A549 (cell line): ENCODE results near the gene MADCAM1. TPM values are rescaled to one million over a fixed set of nuclear protein-coding genes. Genes with fewer than 3 reads are reported as not detected.
"Not testable (repeated sequence)": the region's sequence is repeated elsewhere in the genome, so short reads cannot be mapped to it uniquely, and the experiment has no call there.

Source experiments
- ATAC-seq, 2 experiments: fragments of 200-7000 bp in 1 of 2; fragments of >200 bp in 1 of 2; cut with Nextera tagmentation in 1 of 2; cut with Tn5 transposase in 1 of 2; 3 replicates each; pipeline versions ENCODE4 v1.8.0 to v1.9.1; 2018 to 2020; ENCODE audit warnings: mild to moderate bottlenecking in 1 of 2, moderate library complexity in 1 of 2
- CTCF ChIA-PET: fragments of 300-600 bp; sonication (Branson Sonifier 250); formaldehyde crosslinking; extraction: SDS; loops from one replicate; lab custom pipeline; 2021; ENCODE audit warnings: antibody characterized with exemption, inconsistent platforms; lab: Yijun Ruan, JAX
- POLR2A ChIA-PET: fragments of 350-600 bp; formaldehyde crosslinking; extraction: SDS; loops from one replicate; lab custom pipeline; 2021; ENCODE audit warnings: antibody characterized with exemption, inconsistent platforms; lab: Yijun Ruan, JAX
- DNase-seq, 2 experiments: peaks; one replicate each; pipeline versions ENCODE4 v3.0.0 to v3.0.0-alpha.2; 2011 to 2016; ENCODE audit warnings: low read depth in 1 of 2, low spot score in 1 of 2
- FAIRE-seq: peaks from 2 replicates; lab custom pipeline; 2011; peaks lifted over from hg19 to GRCh38; lab: Jason Lieb, UNC
- H3K27ac ChIP-seq, 2 experiments: fragments of >200 bp; sonication (Bioruptor Twin); formaldehyde crosslinking; 3 replicates each; pipeline ENCODE4 v1.5.1; 2016 to 2017
- H3K4me1 ChIP-seq: fragments of >200 bp; sonication (Bioruptor Twin); formaldehyde crosslinking; 3 replicates; pipeline ENCODE4 v1.6.1; 2016
- H3K4me2 ChIP-seq: fragments of >200 bp; sonication (Bioruptor Twin); formaldehyde crosslinking; 3 replicates; pipeline ENCODE4 v1.6.1; 2016
- H3K4me3 ChIP-seq: fragments of >200 bp; sonication (Bioruptor Twin); formaldehyde crosslinking; 3 replicates; pipeline ENCODE4 v1.5.1; 2016
- H3K9me3 ChIP-seq: fragments of >200 bp; sonication (Bioruptor Twin); formaldehyde crosslinking; 3 replicates; pipeline ENCODE4 v1.6.1; 2016
- BCL3 ChIP-seq: fragments of >200 bp; sonication (Bioruptor Twin); formaldehyde crosslinking; IDR thresholded peaks from 3 replicates; pipeline ENCODE4 v1.6.1; 2016
- CBX8 ChIP-seq: fragments of 200-600 bp; sonication (generic); IDR thresholded peaks from 2 replicates; pipeline ENCODE4 v1.6.1; 2016
- CHD2 ChIP-seq: fragments of 150-350 bp; IDR thresholded peaks from 2 replicates; pipeline ENCODE4 v1.6.1; 2014; ENCODE audit warnings: low read length; ENCODE audit not compliant: partially characterized antibody
- E2F6 ChIP-seq: IDR thresholded peaks from 2 replicates; pipeline ENCODE4 v1.6.1; 2012; ENCODE audit warnings: low read depth, borderline replicate concordance
- EHF ChIP-seq: fragments of 250-450 bp; sonication (Bioruptor Pico); IDR thresholded peaks from 2 replicates; pipeline ENCODE4 v1.5.0; 2020; ENCODE audit warnings: mild to moderate bottlenecking
- EHMT2 ChIP-seq: fragments of 200-600 bp; sonication (generic); IDR thresholded peaks from 2 replicates; pipeline ENCODE4 v1.6.1; 2016; ENCODE audit warnings: antibody characterized with exemption, low read depth, mild to moderate bottlenecking, moderate library complexity
- ESRRA ChIP-seq: fragments of 150-350 bp; IDR thresholded peaks from 2 replicates; pipeline ENCODE4 v1.6.1; 2014; ENCODE audit warnings: mild to moderate bottlenecking, low read length, borderline replicate concordance
- FOSB ChIP-seq: fragments of 250-450 bp; sonication (Bioruptor Pico); IDR thresholded peaks from 2 replicates; pipeline ENCODE4 v1.5.0; 2020; ENCODE audit warnings: mild to moderate bottlenecking, moderate library complexity
- GATA3 ChIP-seq: IDR thresholded peaks from 2 replicates; pipeline ENCODE4 v1.6.1; 2012; ENCODE audit warnings: borderline replicate concordance
- HES2 ChIP-seq: fragments of >200 bp; sonication (Bioruptor Twin); formaldehyde crosslinking; IDR thresholded peaks from 2 replicates; pipeline ENCODE4 v1.6.1; 2016
- HEYL ChIP-seq: fragments of 250-450 bp; sonication (Bioruptor Pico); IDR thresholded peaks from 2 replicates; pipeline ENCODE4 v1.8.0; 2021; ENCODE audit warnings: mild to moderate bottlenecking, moderate library complexity
- HOXA7 ChIP-seq: fragments of 250-450 bp; sonication (Bioruptor Pico); IDR thresholded peaks from 2 replicates; pipeline ENCODE4 v1.5.0; 2020; ENCODE audit warnings: mild to moderate bottlenecking, moderate library complexity
- HOXB13 ChIP-seq: fragments of 250-450 bp; sonication (Bioruptor Pico); IDR thresholded peaks from 2 replicates; pipeline ENCODE4 v1.5.0; 2020; ENCODE audit warnings: low read depth, mild to moderate bottlenecking, moderate library complexity
- JUN ChIP-seq, 2 experiments: fragments of >200 bp; sonication (Bioruptor Twin); formaldehyde crosslinking; IDR thresholded peaks; 2 replicates in 1 of 2; 3 replicates in 1 of 2; pipeline ENCODE4 v1.6.1; 2016 to 2017
- KDM1A ChIP-seq: fragments of 200-600 bp; sonication (generic); IDR thresholded peaks from 2 replicates; pipeline ENCODE4 v1.6.1; 2016; ENCODE audit warnings: low read depth, mild to moderate bottlenecking
- MAFK ChIP-seq: fragments of 450-650 bp; IDR thresholded peaks from 2 replicates; pipeline ENCODE4 v1.6.1; 2014; ENCODE audit not compliant: partially characterized antibody
- MAZ ChIP-seq: fragments of 150-350 bp; IDR thresholded peaks from 2 replicates; pipeline ENCODE4 v1.6.1; 2014; ENCODE audit warnings: antibody characterized with exemption, low read depth, low read length, borderline replicate concordance
- MYC ChIP-seq: IDR thresholded peaks from 2 replicates; pipeline ENCODE4 v1.6.1; 2012; ENCODE audit warnings: mild to moderate bottlenecking, inconsistent platforms, low read length, improper control_type of control experiment, borderline replicate concordance
- NPAS2 ChIP-seq: fragments of 250-450 bp; sonication (Bioruptor Pico); IDR thresholded peaks from 2 replicates; pipeline ENCODE4 v1.8.0; 2022; ENCODE audit warnings: mild to moderate bottlenecking, moderate library complexity, borderline replicate concordance
- NR3C1 ChIP-seq: fragments of >200 bp; sonication (Bioruptor Twin); formaldehyde crosslinking; IDR thresholded peaks from 3 replicates; pipeline ENCODE4 v1.6.1; 2017
- PHF8 ChIP-seq: fragments of 200-600 bp; sonication (generic); IDR thresholded peaks from 2 replicates; pipeline ENCODE4 v1.6.1; 2016; ENCODE audit warnings: low read depth, mild to moderate bottlenecking, antibody characterized with exemption, moderate library complexity, borderline replicate concordance
- RAD21 ChIP-seq, 2 experiments: fragments of >200 bp in 1 of 2; sonication (Bioruptor Twin) in 1 of 2; formaldehyde crosslinking in 1 of 2; IDR thresholded peaks in 1 of 2; conservative IDR thresholded peaks in 1 of 2; 2 replicates in 1 of 2; 3 replicates in 1 of 2; pipeline ENCODE4 v1.6.1; 2012 to 2018; ENCODE audit warnings: inconsistent platforms in 1 of 2
- REST ChIP-seq: fragments of 200-600 bp; sonication (generic); IDR thresholded peaks from 2 replicates; pipeline ENCODE4 v1.6.1; 2016; ENCODE audit warnings: antibody characterized with exemption, mild to moderate bottlenecking, moderate library complexity
- RFX5 ChIP-seq: fragments of 450-650 bp; IDR thresholded peaks from 2 replicates; pipeline ENCODE4 v1.7.1; 2014; ENCODE audit warnings: antibody characterized with exemption, mild to moderate bottlenecking, moderate library complexity
- ZSCAN20 ChIP-seq: fragments of 250-450 bp; sonication (Bioruptor Pico); IDR thresholded peaks from 2 replicates; pipeline ENCODE4 v1.8.0; 2022; ENCODE audit warnings: mild to moderate bottlenecking, moderate library complexity
- WGBS: methylation state at CpG from one replicate; pipeline ENCODE4 v1.1.6; 2017; ENCODE audit errors: missing lambda C conversion rate; 5-methylcytosine and 5-hydroxymethylcytosine counted together
- polyA plus RNA-seq, 4 experiments: library from polyadenylated mRNA; depleted of rRNA in 3 of 4; stranded (reverse); fragments of >200 nt; fragmentation: RNase III in 1 of 4; extraction: RNeasy Plus Mini Kit Qiagen cat#74134 plus additional on column Dnase treatment in 1 of 4; gene quantifications; 2 replicates in 3 of 4; 3 replicates in 1 of 4; pipeline ENCODE4 v1.2.3, GENCODE V29; 2011 to 2017

Gene MADCAM1
- polyA plus RNA-seq, 2 of the 4 experiments (the other 2 are of a cell fraction), result 0.06 to 0.25 TPM

- CTCF ChIA-PET, result no interaction called here
- no peak overlapping the region for H3K4me2 ChIP-seq
- H3K9me3 ChIP-seq, result no peaks in the 10 kb centered on the region
- POLR2A ChIA-PET, result no interaction called here
- no peak for FAIRE-seq
- no peak for TF ChIP-seq ZSCAN20 (CRISPR knock-in tag)
- no peak for TF ChIP-seq ESRRA
- no peak for TF ChIP-seq HEYL (CRISPR knock-in tag)
- TF ChIP-seq MAZ, result no peak
- no peak for TF ChIP-seq KDM1A
- no peak for TF ChIP-seq BCL3
- TF ChIP-seq EHMT2, result no peak
- TF ChIP-seq FOSB (CRISPR knock-in tag), result no peak
- TF ChIP-seq NPAS2, result no peak
- TF ChIP-seq CBX8, result no peak
- no peak for TF ChIP-seq GATA3
- TF ChIP-seq HOXA7 (CRISPR knock-in tag), result no peak
- TF ChIP-seq JUN (IDR thresholded peaks at IDR 0.05), result no peak
- TF ChIP-seq PHF8, result no peak
- TF ChIP-seq HOXB13, result no peak
- TF ChIP-seq MAFK, result no peak
- no peak for TF ChIP-seq REST
- TF ChIP-seq E2F6, result no peak
- TF ChIP-seq, all 56 proteins: peak for 0
- H3K4me1 ChIP-seq, result no peaks in the 10 kb centered on the region
- DNase-seq (no peak), ATAC-seq (no peak)
- 69% methylated on average over 24 of the region's 31 CpGs for WGBS
- no peak overlapping the region for H3K4me3 ChIP-seq
- H3K27ac ChIP-seq, result no peak overlapping the region
Measured at GRCh38 chr19:447816-448560, 48.3 kb upstream of the MADCAM1 start.

- CTCF ChIA-PET, result no interaction called here
- no peak overlapping the region for H3K27ac ChIP-seq
Measured at GRCh38 chr19:449916-450315, 46.4 kb upstream of the MADCAM1 start.

GRCh38 chr19:450912-451481 is 45.3 kb upstream of the MADCAM1 start:
- DNase-seq, POLR2A ChIA-PET, ATAC-seq, FAIRE-seq, H3K9me3 ChIP-seq, H3K27ac ChIP-seq, H3K4me2 ChIP-seq, H3K4me3 ChIP-seq, H3K4me1 ChIP-seq, CTCF ChIA-PET: not testable (repeated sequence)
- WGBS, result 83% methylated on average over 33 of the region's 33 CpGs

More at GRCh38 chr19:449916-450315, 46.4 kb upstream of the MADCAM1 start:
- no peak for FAIRE-seq
- TF ChIP-seq CHD2 (no peak), EHF (CRISPR knock-in tag) (no peak), NR3C1 (no peak), RAD21 (conservative IDR thresholded peaks at IDR 0.05 in 1 of 2, IDR thresholded peaks at IDR 0.05 in 1 of 2) (no peak), HEYL (CRISPR knock-in tag) (no peak), CBX8 (no peak), MYC (no peak), RFX5 (no peak), ESRRA (no peak), HES2 (no peak)
- no peak for DNase-seq
- ATAC-seq, result no peak
- POLR2A ChIA-PET, result no interaction called here
- H3K4me2 ChIP-seq, result no peak overlapping the region
- no peak overlapping the region for H3K4me3 ChIP-seq
- no peaks in the 10 kb centered on the region for H3K9me3 ChIP-seq
- H3K4me1 ChIP-seq, result no peaks in the 10 kb centered on the region
- 80% methylated on average over 16 of the region's 20 CpGs for WGBS
